Left kidney (tissue), 2 donors: ENCODE data around the gene NFYC. TPM values are rescaled to one million over a fixed set of nuclear protein-coding genes. Genes with fewer than 3 reads are reported as not detected.

Experiments
- DNase-seq: peaks from one replicate; pipeline ENCODE4 v3.0.0-alpha.2; 2013
- polyA plus RNA-seq: library from polyadenylated mRNA; unstranded; fragments of 120-200 nt; gene quantifications from one replicate; pipeline ENCODE4 v1.2.1, GENCODE V29; 2013; ENCODE audit not compliant: insufficient read length

Gene NFYC
- polyA plus RNA-seq, 1 donor, result 111 TPM

- DNase-seq, result no peak
Measured at GRCh38 chr1:40736085-40736531, 44.6 kb downstream of the NFYC start.

GRCh38 chr1:40738831-40739230, 47.3 kb downstream of the NFYC start:
- no peak for DNase-seq

DNA sequence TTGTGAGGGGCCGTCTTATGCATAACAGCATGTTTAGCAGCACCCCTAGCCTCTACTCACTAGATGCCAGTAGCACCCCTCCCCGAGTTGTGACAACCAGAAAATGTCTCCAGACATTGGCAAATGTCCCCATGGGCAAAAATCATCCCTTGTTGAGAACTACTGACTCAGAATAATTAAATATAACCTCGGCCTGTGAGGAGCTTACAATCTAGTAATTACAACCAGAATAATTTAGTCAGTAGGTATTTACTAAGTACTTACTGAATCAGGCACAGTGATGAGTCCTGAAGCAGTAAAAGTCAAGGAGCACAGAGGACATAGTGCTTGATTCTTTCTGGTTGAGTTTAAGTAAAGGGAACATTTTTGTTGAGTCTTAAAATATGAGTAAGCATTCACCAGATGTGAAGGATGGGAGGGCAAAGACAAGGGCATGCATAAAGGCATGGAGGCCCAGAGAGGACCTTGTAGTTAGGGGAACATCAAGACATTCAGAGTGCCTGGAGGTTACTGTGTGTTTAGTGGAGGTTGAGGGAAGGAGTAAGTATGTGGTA, 48.0 kb downstream of the NFYC start:
- DNase-seq, result no peak

GRCh38 chr1:40740039-40740996, 48.8 kb downstream of the NFYC start:
- DNase-seq, result no peak

- DNase-seq, result no peak
Measured at GRCh38 chr1:40740997-40741736, 49.7 kb downstream of the NFYC start.

DNA sequence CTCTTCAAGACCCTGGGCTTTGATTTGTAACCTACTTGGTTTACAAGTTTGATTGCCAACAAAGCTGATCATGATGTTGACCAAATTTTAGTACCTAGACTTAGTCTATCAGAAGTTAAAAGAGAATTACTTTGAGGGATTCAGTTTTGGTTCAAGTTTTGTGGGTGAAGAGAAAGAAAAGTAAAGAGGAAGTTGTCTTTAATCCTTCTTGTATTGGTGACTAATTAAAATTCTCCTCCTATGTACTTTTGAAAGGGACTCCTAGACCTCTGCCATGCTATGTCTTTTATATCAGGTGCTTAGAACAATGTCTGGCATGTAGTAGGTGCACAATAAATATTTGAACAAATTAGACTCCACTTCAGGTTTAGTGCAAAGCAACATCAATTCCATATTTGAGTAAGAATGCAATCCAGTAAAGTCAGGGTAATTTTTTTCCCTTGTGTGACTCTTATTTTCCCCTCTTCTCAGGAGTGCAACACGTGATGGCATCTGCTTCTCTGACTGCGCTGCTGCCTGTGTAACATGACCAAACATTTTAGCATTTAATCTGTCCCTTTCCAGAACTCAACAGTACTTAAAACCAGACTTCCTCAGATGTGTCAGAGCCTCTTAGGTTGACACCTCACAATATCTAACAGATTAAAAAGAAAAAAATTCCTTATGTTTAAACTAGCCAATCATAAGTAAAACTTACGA, 51.0 kb downstream of the NFYC start:
- no peak for DNase-seq

- DNase-seq, result no peak
Measured at GRCh38 chr1:40743452-40743851, 51.9 kb downstream of the NFYC start.

DNA sequence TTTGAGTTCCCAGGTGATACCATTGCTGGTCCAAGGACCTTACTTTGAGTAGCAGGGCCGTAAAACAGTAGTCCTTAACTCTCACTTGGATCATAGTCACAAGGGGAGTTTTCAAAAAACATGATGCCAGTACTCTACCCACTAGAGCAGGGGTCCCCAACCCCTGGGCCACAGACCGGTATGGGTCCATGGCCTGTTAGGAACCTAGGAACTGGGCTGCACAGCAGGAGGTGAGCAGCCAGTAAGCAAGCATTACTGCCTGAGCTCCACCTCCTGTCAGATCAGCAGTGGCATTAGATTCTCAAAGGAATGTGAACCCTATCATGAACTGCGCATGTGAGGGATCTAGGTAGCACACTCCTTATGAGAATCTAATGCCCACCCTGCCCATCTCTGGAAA, 52.4 kb downstream of the NFYC start:
- no peak for DNase-seq

DNA sequence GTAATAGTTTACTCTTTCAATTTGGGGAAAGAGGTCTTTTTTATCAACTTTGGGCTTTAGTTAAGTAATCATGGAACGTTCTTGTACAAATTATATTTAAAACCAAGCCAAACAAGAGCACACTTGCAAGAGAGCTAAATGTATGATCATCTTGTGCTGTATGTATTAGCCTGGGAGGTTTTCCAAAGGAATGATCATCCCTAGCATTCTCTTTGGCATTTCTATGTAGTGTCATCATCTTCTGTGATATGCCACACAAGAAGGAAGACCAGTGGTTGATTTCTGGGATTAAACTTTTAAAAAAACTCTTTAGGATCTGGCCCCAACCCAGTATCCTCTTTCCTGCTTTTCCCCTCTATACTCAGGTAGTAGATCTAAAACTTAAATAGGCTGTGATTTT, 53.7 kb downstream of the NFYC start:
- no peak for DNase-seq

- no peak for DNase-seq
Measured at GRCh38 chr1:40746344-40747090, 55.0 kb downstream of the NFYC start.

- DNase-seq, result no peak
Measured at GRCh38 chr1:40748841-40749718, 57.6 kb downstream of the NFYC start.

DNA sequence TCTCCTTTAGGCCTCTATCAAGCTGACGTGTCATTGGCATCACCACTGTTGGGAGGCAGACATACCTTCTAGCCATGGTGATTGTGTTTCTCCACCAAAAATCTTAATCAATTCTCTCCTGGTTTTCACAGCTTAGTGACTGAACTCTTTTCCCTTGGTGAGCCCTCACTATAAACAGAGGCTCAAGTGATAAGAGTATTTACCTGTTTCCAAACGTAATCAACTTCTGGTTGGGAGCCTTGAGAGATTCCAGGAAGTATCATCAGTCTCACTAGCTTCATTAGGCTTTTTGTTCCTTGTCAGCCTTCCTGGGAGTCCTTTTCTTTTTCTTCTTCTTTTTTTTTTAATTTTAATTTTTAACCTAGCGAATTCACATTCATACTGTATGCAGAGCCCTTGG, 58.3 kb downstream of the NFYC start:
- DNase-seq, result no peak

GRCh38 chr1:40750451-40750908, 59.0 kb downstream of the NFYC start:
- DNase-seq, result no peak

- no peak for DNase-seq
Measured at GRCh38 chr1:40751802-40752201, 60.3 kb downstream of the NFYC start.

- no peak for DNase-seq
Measured at GRCh38 chr1:40753142-40753882, 61.8 kb downstream of the NFYC start.

DNA sequence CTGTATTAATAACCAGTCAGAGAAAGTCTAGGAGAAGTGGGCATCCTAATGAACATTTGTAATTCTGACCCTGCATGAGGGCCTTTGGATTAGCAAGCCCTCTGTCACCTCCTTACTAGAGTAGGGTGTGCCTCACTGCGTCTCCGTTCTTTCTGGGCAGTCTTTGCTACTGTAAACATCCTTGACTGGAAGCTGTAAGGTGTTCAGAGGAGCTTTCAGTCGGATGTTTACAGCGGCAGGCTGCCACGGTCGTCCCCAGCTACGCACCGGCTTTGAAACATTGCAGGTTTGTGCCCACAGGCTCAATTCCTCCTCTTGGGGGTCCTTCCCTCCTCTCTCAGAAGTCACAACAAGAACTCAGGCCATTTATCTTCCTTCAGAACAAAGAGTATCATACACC, 62.7 kb downstream of the NFYC start:
- no peak for DNase-seq

DNA sequence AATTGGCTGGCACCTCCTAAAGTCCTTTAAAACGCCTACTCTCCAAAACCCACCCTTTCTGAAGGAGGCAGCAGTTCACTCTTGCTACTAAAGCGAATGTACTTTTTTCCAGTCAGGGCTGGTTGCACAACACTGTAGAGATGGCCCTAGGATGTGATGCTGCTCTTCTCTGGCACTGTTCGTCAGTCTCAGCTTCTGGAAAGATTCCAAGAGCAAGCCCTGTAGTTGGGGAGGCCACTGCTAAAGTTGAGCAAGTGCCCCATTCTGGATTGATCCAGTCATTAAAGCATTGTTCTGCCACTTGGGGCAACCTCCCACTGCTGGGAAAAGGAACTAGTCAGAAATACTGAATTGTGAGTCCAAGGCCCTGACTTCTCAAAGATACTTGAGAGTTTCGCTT, 63.6 kb downstream of the NFYC start:
- DNase-seq, result no peak

GRCh38 chr1:40756523-40756922, 65.0 kb downstream of the NFYC start:
- no peak for DNase-seq

GRCh38 chr1:40757084-40757483, 65.6 kb downstream of the NFYC start:
- no peak for DNase-seq

DNA sequence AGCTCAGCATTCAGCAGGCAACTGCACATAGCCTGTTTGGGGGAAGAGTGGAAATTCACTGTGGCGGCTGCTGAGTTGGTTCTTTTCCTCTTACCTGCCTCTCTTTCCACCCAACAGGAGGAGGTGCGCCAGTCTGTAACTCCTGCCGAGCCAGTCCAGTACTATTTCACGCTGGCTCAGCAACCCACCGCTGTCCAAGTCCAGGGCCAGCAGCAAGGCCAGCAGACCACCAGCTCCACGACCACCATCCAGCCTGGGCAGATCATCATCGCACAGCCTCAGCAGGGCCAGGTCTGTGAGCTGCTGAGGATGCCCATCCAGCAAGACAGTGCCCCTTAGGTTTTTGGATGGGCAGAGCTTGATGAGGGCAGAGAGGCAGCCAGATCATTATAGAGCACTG, 66.5 kb downstream of the NFYC start:
- DNase-seq, result no peak
